ENCODE results near the gene ANP32A.
A peak's percentile ranks its signal among the peaks of the same experiment; 100 is the strongest.

Gene ANP32A

GRCh38 chr15:68849497-68849896 is 28.8 kb upstream of the ANP32A start:
- no peak for TF ChIP-seq CTCF (IDR thresholded peaks at IDR 0.05; ENCODE audit: insufficient read depth, low read length, missing control alignments)
- CTCF ChIA-PET, result interaction anchor here (5.5 kb wide), 1 partner anchor 26 kb away, joined by 18 read pairs; no protein-coding TSS in a partner anchor
- no peak for DNase-seq (ENCODE audit: low read depth, low spot score)
- no peak overlapping the region for H3K4me3 ChIP-seq (ENCODE audit: low read depth, low read length)
- POLR2A ChIA-PET, result no interaction called here

DNA sequence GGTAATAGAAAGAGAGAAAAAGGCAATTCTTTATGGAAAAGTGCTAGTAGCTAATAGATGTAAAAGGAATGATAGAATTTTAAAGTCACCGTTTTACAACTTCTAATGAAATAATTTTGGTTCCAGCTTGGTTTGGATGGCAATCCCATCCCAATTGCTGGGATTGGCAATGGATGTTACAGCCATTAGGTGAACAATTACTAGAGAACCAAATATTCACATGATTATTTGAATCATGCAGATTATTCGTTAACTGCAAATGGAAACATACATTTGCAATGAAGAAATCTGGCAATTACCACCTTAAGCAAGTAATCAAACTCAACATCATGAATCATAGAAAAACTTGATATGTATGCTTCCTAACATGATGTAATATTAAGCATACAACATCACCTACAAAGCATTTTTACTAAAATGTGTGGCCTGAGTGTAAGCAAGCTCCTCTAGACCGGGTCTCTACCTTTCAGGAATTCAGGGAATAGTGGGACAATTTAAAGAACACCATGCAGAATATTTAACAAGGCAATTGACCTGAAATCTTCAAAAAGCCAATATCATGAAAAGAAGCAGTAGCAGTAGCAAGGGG is 26.2 kb upstream of the ANP32A start:
- POLR2A ChIA-PET, result no interaction called here
- no peak for DNase-seq (ENCODE audit: low read depth, low spot score)
- CTCF ChIA-PET, result interaction anchor here (0.7 to 1.7 kb wide), 3 partner anchors 29 to 634 kb away, joined by 3 to 9 read pairs (median 4); no protein-coding TSS in a partner anchor
- TF ChIP-seq CTCF (IDR thresholded peaks at IDR 0.05; ENCODE audit: insufficient read depth, low read length, missing control alignments), result no peak
- no peak overlapping the region for H3K4me3 ChIP-seq (ENCODE audit: low read depth, low read length)

DNA sequence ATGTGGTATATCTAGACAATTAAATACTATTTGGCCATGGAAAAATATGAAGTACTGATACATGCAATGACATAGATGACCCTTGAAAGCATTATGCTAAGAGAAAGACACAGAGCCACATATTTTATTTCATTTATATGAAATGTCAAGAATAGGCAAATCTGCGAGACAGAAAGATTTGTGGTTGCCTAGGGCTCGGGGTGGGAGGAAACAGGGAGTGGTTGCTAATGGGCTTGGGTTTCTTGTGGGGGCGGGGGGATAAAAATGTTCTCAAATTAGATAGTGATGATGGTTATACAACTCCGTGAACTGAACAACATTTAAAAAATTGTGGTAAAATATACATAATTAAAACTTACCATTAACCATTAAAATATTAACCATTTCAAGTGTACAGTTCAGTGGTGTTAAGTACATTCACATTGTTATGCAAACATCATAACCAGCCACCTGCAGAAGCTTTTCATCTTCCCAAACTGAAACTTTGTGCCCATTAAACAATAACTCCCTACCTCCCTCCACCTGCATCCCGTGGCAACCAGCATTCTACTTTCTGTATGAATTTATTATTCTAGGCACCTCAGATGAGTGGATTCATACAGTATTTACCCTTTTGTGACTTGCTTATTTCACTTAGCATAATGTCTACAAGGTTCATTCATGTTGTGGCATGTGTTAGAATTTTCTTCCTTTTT is 24.3 kb upstream of the ANP32A start:
- TF ChIP-seq CTCF (IDR thresholded peaks at IDR 0.05; ENCODE audit: insufficient read depth, low read length, missing control alignments), result no peak
- no peak overlapping the region for H3K4me3 ChIP-seq (ENCODE audit: low read depth, low read length)
- ChIA-PET CTCF (no interaction called here), POLR2A (no interaction called here)
- no peak for DNase-seq (ENCODE audit: low read depth, low spot score)

GRCh38 chr15:68843425-68844311 is 23.0 kb upstream of the ANP32A start:
- POLR2A ChIA-PET, result interaction anchor here (0.5 kb wide), 1 partner anchor 326 kb away, joined by 3 read pairs; no protein-coding TSS in a partner anchor
- peak overlapping the region; percentile 40 for H3K4me3 ChIP-seq (ENCODE audit: low read depth, low read length)
- CTCF ChIA-PET, result interaction anchor here (1.0 kb wide), 1 partner anchor 32 kb away, joined by 4 read pairs; no protein-coding TSS in a partner anchor
- no peak for TF ChIP-seq CTCF (IDR thresholded peaks at IDR 0.05; ENCODE audit: insufficient read depth, low read length, missing control alignments)
- DNase-seq (ENCODE audit: low read depth, low spot score), result no peak

- no peak for TF ChIP-seq CTCF (IDR thresholded peaks at IDR 0.05; ENCODE audit: insufficient read depth, low read length, missing control alignments)
- ChIA-PET CTCF (no interaction called here), POLR2A (no interaction called here)
Observed at GRCh38 chr15:68842958-68843357, 22.3 kb upstream of the ANP32A start.

More at GRCh38 chr15:68842958-68843357, 22.3 kb upstream of the ANP32A start:
- no peak for DNase-seq (ENCODE audit: low read depth, low spot score)
- H3K4me3 ChIP-seq (ENCODE audit: low read depth, low read length), result no peak overlapping the region
